HG02938 (cell line): ENCODE measurements around the gene RASAL1.

Experiments used
- ATAC-seq: cut with Tn5 transposase; IDR thresholded peaks from one replicate; pipeline ENCODE4 v1.9.1; 2021; ENCODE audit warnings: mild to moderate bottlenecking, moderate library complexity; ENCODE audit not compliant: unreplicated experiment

Gene RASAL1

GRCh38 chr12:113098441-113099028 lies 37.0 kb downstream of the RASAL1 start:
- ATAC-seq: no peak

GRCh38 chr12:113097716-113098440 lies 37.7 kb downstream of the RASAL1 start:
- no peak for ATAC-seq

- no peak for ATAC-seq
Measured at GRCh38 chr12:113096675-113097461, 38.7 kb downstream of the RASAL1 start.

GRCh38 chr12:113095405-113095804 lies 40.2 kb downstream of the RASAL1 start:
- ATAC-seq: no peak

GRCh38 chr12:113094738-113095137 lies 40.8 kb downstream of the RASAL1 start:
- no peak for ATAC-seq

- no peak for ATAC-seq
Measured at GRCh38 chr12:113093409-113094101, 42.0 kb downstream of the RASAL1 start.

GRCh38 chr12:113092607-113093408 lies 42.8 kb downstream of the RASAL1 start:
- ATAC-seq: no peak

GRCh38 chr12:113091506-113091905 lies 44.1 kb downstream of the RASAL1 start:
- ATAC-seq: no peak

- ATAC-seq: no peak
Measured at GRCh38 chr12:113090740-113091139, 44.8 kb downstream of the RASAL1 start.

GRCh38 chr12:113089839-113090238 lies 45.7 kb downstream of the RASAL1 start:
- ATAC-seq: no peak

- no peak for ATAC-seq
Measured at GRCh38 chr12:113088971-113089756, 46.4 kb downstream of the RASAL1 start.

GRCh38 chr12:113088037-113088436 lies 47.5 kb downstream of the RASAL1 start:
- no peak for ATAC-seq

- ATAC-seq: no peak
Measured at GRCh38 chr12:113087193-113087592, 48.4 kb downstream of the RASAL1 start.

GRCh38 chr12:113086249-113087164 lies 49.1 kb downstream of the RASAL1 start:
- no peak for ATAC-seq

GRCh38 chr12:113083863-113084435 lies 51.6 kb downstream of the RASAL1 start:
- no peak for ATAC-seq

- peak; percentile 86 for ATAC-seq
Measured at GRCh38 chr12:113082486-113083148, 52.9 kb downstream of the RASAL1 start.

GRCh38 chr12:113081873-113082272 lies 53.7 kb downstream of the RASAL1 start:
- no peak for ATAC-seq

GRCh38 chr12:113077859-113078255 lies 57.7 kb downstream of the RASAL1 start:
- ATAC-seq: no peak
